Type B pancreatic cell (in vitro differentiated cells): ENCODE results near the gene SLC39A10. TPM values are rescaled to one million over a fixed set of nuclear protein-coding genes. Genes with fewer than 3 reads are reported as not detected.

Experiments
- DNase-seq: peaks from one replicate; pipeline ENCODE4 v3.0.0; 2021; ENCODE audit warnings: mixed read lengths; ENCODE audit not compliant: unreplicated experiment; ENCODE audit errors: extremely low spot score
- H3K27ac Mint-ChIP-seq: 2 replicates; pipeline ENCODE4 v1.8.0; 2021; ENCODE audit warnings: mild to moderate bottlenecking, mixed read lengths
- H3K27me3 Mint-ChIP-seq: 2 replicates; pipeline ENCODE4 v1.8.0; 2021; ENCODE audit warnings: mixed read lengths
- H3K36me3 Mint-ChIP-seq: 2 replicates; pipeline ENCODE4 v1.8.0; 2021; ENCODE audit warnings: mixed read lengths
- H3K4me1 Mint-ChIP-seq: one replicate; pipeline ENCODE4 v1.8.0; 2021; ENCODE audit warnings: mixed read lengths; ENCODE audit not compliant: unreplicated experiment
- H3K4me3 Mint-ChIP-seq: 2 replicates; pipeline ENCODE4 v1.8.0; 2021; ENCODE audit warnings: mild to moderate bottlenecking, mixed read lengths
- H3K9me3 Mint-ChIP-seq: 2 replicates; pipeline ENCODE4 v1.8.0; 2021; ENCODE audit warnings: mixed read lengths
- CTCF ChIP-seq: fragments of 200-600 bp; sonication (generic); conservative IDR thresholded peaks from 2 replicates; pipeline ENCODE4 v1.5.0; 2021; ENCODE audit warnings: antibody characterized with exemption, mild to moderate bottlenecking
- total RNA-seq: library from RNA; stranded (reverse); gene quantifications from 2 replicates; pipeline ENCODE4 v1.2.1, GENCODE V29; 2021; ENCODE audit warnings: low replicate concordance

Gene SLC39A10
- total RNA-seq, 1 donor from 2014 or later, result 63.2 TPM

DNA sequence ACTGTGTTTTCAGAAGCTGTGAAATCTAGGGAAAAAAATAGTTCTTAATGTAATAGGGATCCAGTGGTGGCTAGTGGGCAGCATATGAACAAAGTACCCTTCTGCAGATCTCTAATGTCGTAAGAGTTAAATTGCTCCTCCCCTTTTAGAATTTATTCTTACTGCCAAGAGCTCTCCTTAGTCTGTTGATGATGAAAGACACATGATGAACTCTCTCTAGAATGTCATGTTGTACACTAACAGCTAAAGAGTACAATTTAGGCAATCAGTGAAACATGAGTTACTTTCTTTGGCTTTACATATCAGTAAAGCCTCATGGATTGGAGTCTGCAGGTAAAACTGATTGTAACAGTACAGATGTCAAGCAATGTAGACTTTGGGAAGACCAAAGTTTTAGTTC, 84.2 kb downstream of the SLC39A10 start:
- no peaks in the 10 kb centered on the region for H3K4me1 Mint-ChIP-seq
- H3K27ac Mint-ChIP-seq, result no peak overlapping the region
- H3K27me3 Mint-ChIP-seq, result no peaks in the 10 kb centered on the region
- no peak overlapping the region for H3K4me3 Mint-ChIP-seq
- peaks cover 29% of the 10 kb centered on the region for H3K36me3 Mint-ChIP-seq
- TF ChIP-seq CTCF, result no peak
- DNase-seq, result no peak
- peaks cover 7% of the 10 kb centered on the region for H3K9me3 Mint-ChIP-seq

- DNase-seq, result no peak
Observed at GRCh38 chr2:195756218-195756942, 99.4 kb downstream of the SLC39A10 start.

DNA sequence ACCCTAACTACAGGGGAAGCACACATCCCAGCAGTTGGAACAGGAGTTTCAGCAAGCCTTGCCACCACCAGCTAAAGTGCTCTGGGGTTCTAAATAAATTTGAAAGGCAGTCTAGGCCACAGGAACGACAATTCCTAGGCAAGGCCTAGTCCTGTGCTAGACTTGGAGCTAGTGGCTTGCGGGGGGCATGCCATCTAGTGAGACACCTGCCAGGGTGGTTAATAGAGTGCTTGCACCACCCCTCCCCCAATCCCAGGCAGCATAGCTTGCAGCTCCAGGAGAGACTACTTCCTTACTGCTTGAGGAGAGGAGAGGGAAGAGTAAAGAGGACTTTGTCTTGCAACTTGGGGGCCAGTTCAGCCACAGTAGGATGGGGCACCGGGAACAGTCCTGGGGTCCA, 101.8 kb downstream of the SLC39A10 start:
- TF ChIP-seq CTCF, result no peak
- H3K27me3 Mint-ChIP-seq, result no peaks in the 10 kb centered on the region
- no peaks in the 10 kb centered on the region for H3K4me1 Mint-ChIP-seq
- H3K9me3 Mint-ChIP-seq, result peaks cover 4% of the 10 kb centered on the region
- H3K4me3 Mint-ChIP-seq, result no peak overlapping the region
- DNase-seq, result no peak
- H3K36me3 Mint-ChIP-seq, result no peaks in the 10 kb centered on the region
- H3K27ac Mint-ChIP-seq, result no peak overlapping the region

More at GRCh38 chr2:195756218-195756942, 99.4 kb downstream of the SLC39A10 start:
- H3K27ac Mint-ChIP-seq, result no peak overlapping the region
- H3K36me3 Mint-ChIP-seq, result no peaks in the 10 kb centered on the region
- no peaks in the 10 kb centered on the region for H3K9me3 Mint-ChIP-seq
- TF ChIP-seq CTCF, result no peak
- H3K27me3 Mint-ChIP-seq, result no peaks in the 10 kb centered on the region
- H3K4me3 Mint-ChIP-seq, result no peak overlapping the region
- H3K4me1 Mint-ChIP-seq, result no peaks in the 10 kb centered on the region

GRCh38 chr2:195759877-195760276, 102.9 kb downstream of the SLC39A10 start:
- H3K4me1 Mint-ChIP-seq, result no peaks in the 10 kb centered on the region
- H3K9me3 Mint-ChIP-seq, result peaks cover 4% of the 10 kb centered on the region
- H3K27me3 Mint-ChIP-seq, result no peaks in the 10 kb centered on the region
- H3K27ac Mint-ChIP-seq, result no peak overlapping the region
- no peak for DNase-seq
- no peak for TF ChIP-seq CTCF
- no peak overlapping the region for H3K4me3 Mint-ChIP-seq
- H3K36me3 Mint-ChIP-seq, result no peaks in the 10 kb centered on the region

- no peak for TF ChIP-seq CTCF
- Mint-ChIP-seq H3K27ac (no peak overlapping the region), H3K27me3 (no peaks in the 10 kb centered on the region), H3K4me1 (no peaks in the 10 kb centered on the region), H3K4me3 (no peak overlapping the region), H3K36me3 (no peaks in the 10 kb centered on the region), H3K9me3 (peaks cover 9% of the 10 kb centered on the region)
- no peak for DNase-seq
Observed at GRCh38 chr2:195763866-195764265, 106.8 kb downstream of the SLC39A10 start.
